GM12864 (cell line): ENCODE results near the gene RNASEH2C.
A peak's percentile ranks its signal among the peaks of the same experiment; 100 is the strongest.

ENCODE experiments used
- DNase-seq: peaks from one replicate; pipeline ENCODE4 v3.0.0-alpha.2; 2011; ENCODE audit warnings: low read depth
- H3K4me3 ChIP-seq: 2 replicates; pipeline ENCODE4 v1.5.1; 2011; ENCODE audit warnings: mild to moderate bottlenecking, low read depth, low read length, control low read depth
- TF ChIP-seq, protein P1 (sequence below): IDR thresholded peaks from 2 replicates; pipeline ENCODE4 v1.5.1; 2011; ENCODE audit warnings: low read depth, mild to moderate bottlenecking, moderate library complexity, low read length, control low read depth, inconsistent platforms; ENCODE audit errors: missing control alignments

The RNASEH2C gene

GRCh38 chr11:65730461-65730860, 9.9 kb upstream of the RNASEH2C start:
- H3K4me3 ChIP-seq: no peak overlapping the region
- DNase-seq: no peak
- TF ChIP-seq, protein P1, sequence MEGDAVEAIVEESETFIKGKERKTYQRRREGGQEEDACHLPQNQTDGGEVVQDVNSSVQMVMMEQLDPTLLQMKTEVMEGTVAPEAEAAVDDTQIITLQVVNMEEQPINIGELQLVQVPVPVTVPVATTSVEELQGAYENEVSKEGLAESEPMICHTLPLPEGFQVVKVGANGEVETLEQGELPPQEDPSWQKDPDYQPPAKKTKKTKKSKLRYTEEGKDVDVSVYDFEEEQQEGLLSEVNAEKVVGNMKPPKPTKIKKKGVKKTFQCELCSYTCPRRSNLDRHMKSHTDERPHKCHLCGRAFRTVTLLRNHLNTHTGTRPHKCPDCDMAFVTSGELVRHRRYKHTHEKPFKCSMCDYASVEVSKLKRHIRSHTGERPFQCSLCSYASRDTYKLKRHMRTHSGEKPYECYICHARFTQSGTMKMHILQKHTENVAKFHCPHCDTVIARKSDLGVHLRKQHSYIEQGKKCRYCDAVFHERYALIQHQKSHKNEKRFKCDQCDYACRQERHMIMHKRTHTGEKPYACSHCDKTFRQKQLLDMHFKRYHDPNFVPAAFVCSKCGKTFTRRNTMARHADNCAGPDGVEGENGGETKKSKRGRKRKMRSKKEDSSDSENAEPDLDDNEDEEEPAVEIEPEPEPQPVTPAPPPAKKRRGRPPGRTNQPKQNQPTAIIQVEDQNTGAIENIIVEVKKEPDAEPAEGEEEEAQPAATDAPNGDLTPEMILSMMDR: no peak

DNA sequence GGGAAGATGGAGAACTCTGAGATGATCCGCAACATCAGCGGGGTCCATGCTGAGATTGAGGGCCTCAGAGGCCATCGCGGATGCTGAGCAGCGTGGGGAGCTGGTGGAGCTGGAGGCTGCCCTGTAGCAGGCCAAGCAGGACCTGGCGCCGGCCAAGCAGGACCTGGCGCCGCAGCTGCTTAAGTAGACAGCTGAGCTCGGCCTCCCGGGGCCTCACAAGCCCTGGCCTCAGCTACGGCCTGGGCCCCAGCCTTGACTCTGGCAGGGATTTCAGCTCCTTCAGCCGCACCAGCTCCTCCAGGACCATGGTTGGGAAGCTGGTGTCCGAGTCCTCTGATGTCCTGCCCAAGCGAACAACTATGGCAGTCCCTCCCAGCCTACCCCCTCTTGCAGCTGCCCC, 7.3 kb upstream of the RNASEH2C start:
- no peak overlapping the region for H3K4me3 ChIP-seq
- TF ChIP-seq, protein P1: no peak
- DNase-seq: no peak

- DNase-seq: no peak
Measured at GRCh38 chr11:65726660-65727059, 6.1 kb upstream of the RNASEH2C start.

GRCh38 chr11:65722261-65722660, 1.7 kb upstream of the RNASEH2C start:
- no peak for DNase-seq
- TF ChIP-seq, protein P1: no peak
- H3K4me3 ChIP-seq: no peak overlapping the region

More at GRCh38 chr11:65726660-65727059, 6.1 kb upstream of the RNASEH2C start:
- TF ChIP-seq, protein P1: peak; percentile 31
- no peak overlapping the region for H3K4me3 ChIP-seq

DNA sequence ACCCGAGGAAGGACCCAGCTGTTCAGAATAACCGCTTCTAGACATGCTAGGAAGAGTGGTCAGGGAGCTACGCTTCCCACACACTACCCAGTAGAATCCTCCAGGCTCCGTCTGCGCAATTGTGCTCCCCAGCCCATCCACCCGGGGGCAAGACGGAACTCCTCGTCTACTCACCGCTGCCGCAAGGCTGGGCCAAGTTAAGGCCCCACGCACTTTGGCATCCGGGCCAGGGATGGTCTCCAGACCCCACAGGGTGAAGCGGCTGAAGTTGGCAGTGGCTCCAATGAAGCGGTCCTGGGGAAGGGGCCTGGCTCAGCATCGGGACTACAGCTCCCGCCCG, 757 bp downstream of the RNASEH2C start:
- TF ChIP-seq, protein P1: no peak
- DNase-seq: no peak
- peak overlapping the region; percentile 73 for H3K4me3 ChIP-seq

DNA sequence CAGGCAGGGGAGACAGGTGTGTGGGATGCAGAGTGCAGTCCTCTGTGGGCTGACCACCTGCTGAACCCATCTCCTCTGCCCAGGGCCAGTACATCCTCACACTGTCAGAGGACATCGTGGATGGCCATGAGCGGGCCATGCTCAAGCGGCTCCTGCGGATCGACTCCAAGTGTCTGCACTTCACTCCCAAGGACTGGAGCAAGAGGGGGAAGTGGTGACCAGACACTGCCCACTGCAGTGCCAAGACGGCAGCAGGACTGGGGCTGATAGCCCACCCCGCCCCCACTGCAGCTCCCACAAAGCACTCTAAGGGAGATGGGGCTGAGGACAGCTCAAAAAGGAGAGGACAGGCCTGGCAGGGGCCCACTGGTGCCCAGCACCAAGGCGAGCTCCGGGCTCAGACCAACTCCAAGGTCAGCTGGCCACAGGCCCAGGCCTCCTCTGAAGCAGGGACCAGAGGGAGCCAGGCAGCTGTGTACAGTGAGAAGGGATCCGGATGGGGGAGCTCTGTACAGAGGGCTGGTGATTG, 1.6 kb downstream of the RNASEH2C start:
- H3K4me3 ChIP-seq: peak overlapping the region; percentile 73
- TF ChIP-seq, protein P1: no peak
- DNase-seq: no peak

DNA sequence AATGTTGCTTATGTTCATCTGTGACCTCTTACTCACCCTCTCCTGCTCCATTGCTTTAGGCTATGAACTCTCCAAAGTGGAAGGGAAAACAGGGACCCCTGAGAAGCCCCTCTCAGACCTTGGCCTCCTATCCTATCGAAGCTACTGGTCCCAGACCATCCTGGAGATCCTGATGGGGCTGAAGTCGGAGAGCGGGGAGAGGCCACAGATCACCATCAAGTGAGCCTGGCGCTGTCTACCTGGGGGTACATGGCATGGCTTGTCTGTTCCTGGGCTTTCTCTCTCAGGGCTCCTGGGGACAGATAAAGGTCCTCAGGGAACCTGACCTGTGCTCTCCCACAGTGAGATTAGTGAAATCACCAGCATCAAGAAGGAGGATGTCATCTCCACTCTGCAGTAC, 2.1 kb downstream of the RNASEH2C start:
- TF ChIP-seq, protein P1: no peak
- no peak overlapping the region for H3K4me3 ChIP-seq

More for the DNA sequence above, 2.1 kb downstream of the RNASEH2C start:
- DNase-seq: no peak
